DND-41 (cell line): ENCODE data around the gene SPESP1.

Experiments used
- ATAC-seq: fragments of 200-7000 bp; cut with Tn5 transposase; 3 replicates; pipeline ENCODE4 v1.9.1; 2021; ENCODE audit warnings: low read depth; ENCODE audit not compliant: insufficient read depth
- DNase-seq: peaks from one replicate; pipeline ENCODE4 v3.0.0-alpha.2; 2020
- H2AFZ ChIP-seq: 2 replicates; pipeline ENCODE4 v1.6.0; 2012; ENCODE audit warnings: low read depth, low read length
- H3K27ac ChIP-seq: 2 replicates; pipeline ENCODE4 v1.5.1; 2012; ENCODE audit warnings: low read length, inconsistent platforms
- H3K27me3 ChIP-seq: fragments of 200-600 bp; sonication (generic); 2 replicates; pipeline ENCODE4 v1.6.0; 2012; ENCODE audit warnings: low read length, mild to moderate bottlenecking, inconsistent platforms; ENCODE audit not compliant: insufficient read depth, poor library complexity
- H3K36me3 ChIP-seq: 2 replicates; pipeline ENCODE4 v1.5.1; 2012; ENCODE audit warnings: low read length, inconsistent platforms; ENCODE audit not compliant: insufficient read depth
- H3K4me1 ChIP-seq: 2 replicates; pipeline ENCODE4 v1.5.1; 2012; ENCODE audit warnings: mild to moderate bottlenecking, low read length; ENCODE audit not compliant: insufficient read depth
- H3K4me2 ChIP-seq: 2 replicates; pipeline ENCODE4 v1.6.0; 2012; ENCODE audit warnings: mild to moderate bottlenecking, moderate library complexity, low read length, inconsistent platforms; ENCODE audit not compliant: insufficient read depth
- H3K4me3 ChIP-seq, 2 experiments: fragments of 200-600 bp in 1 of 2; shearing (Covaris generic) in 1 of 2; 2 replicates each; pipeline ENCODE4 v1.5.1; 2012 to 2016; ENCODE audit warnings: inconsistent platforms in 2 of 2, low read length in 2 of 2, mild to moderate bottlenecking in 2 of 2, low read depth in 1 of 2, moderate library complexity in 1 of 2
- H3K79me2 ChIP-seq: 2 replicates; pipeline ENCODE4 v1.6.0; 2012; ENCODE audit warnings: low read length, inconsistent platforms; ENCODE audit not compliant: insufficient read depth
- H3K9ac ChIP-seq: 2 replicates; pipeline ENCODE4 v1.6.0; 2012; ENCODE audit warnings: low read depth, mild to moderate bottlenecking, inconsistent platforms, low read length, moderate library complexity
- H3K9me3 ChIP-seq: 2 replicates; pipeline ENCODE4 v1.5.1; 2012; ENCODE audit warnings: low read length, moderate library complexity, mild to moderate bottlenecking, inconsistent platforms; ENCODE audit not compliant: insufficient read depth, severe bottlenecking
- H4K20me1 ChIP-seq: 2 replicates; pipeline ENCODE4 v1.6.0; 2012; ENCODE audit warnings: low read length; ENCODE audit not compliant: insufficient read depth
- EZH2 ChIP-seq: IDR thresholded peaks from 3 replicates; pipeline ENCODE4 v1.6.1; 2012; ENCODE audit warnings: borderline replicate concordance, low read depth, mild to moderate bottlenecking, moderate library complexity, low read length, inconsistent platforms; ENCODE audit not compliant: severe bottlenecking
- TF ChIP-seq, protein P1 (sequence below): IDR thresholded peaks from 2 replicates; pipeline ENCODE4 v1.5.1; 2012; ENCODE audit warnings: borderline replicate concordance, low read length, moderate library complexity, mild to moderate bottlenecking; ENCODE audit not compliant: poor library complexity, severe bottlenecking; ENCODE audit errors: extremely low read depth

The SPESP1 gene

GRCh38 chr15:68979816-68980215, 49.5 kb downstream of the SPESP1 start:
- TF ChIP-seq, protein P1, sequence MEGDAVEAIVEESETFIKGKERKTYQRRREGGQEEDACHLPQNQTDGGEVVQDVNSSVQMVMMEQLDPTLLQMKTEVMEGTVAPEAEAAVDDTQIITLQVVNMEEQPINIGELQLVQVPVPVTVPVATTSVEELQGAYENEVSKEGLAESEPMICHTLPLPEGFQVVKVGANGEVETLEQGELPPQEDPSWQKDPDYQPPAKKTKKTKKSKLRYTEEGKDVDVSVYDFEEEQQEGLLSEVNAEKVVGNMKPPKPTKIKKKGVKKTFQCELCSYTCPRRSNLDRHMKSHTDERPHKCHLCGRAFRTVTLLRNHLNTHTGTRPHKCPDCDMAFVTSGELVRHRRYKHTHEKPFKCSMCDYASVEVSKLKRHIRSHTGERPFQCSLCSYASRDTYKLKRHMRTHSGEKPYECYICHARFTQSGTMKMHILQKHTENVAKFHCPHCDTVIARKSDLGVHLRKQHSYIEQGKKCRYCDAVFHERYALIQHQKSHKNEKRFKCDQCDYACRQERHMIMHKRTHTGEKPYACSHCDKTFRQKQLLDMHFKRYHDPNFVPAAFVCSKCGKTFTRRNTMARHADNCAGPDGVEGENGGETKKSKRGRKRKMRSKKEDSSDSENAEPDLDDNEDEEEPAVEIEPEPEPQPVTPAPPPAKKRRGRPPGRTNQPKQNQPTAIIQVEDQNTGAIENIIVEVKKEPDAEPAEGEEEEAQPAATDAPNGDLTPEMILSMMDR, result no peak
- TF ChIP-seq EZH2, result no peak
- H3K4me1 ChIP-seq, result no peaks in the 10 kb centered on the region
- H3K27me3 ChIP-seq, result no peaks in the 10 kb centered on the region
- no peak overlapping the region for H3K9ac ChIP-seq
- H3K4me2 ChIP-seq, result no peak overlapping the region
- H4K20me1 ChIP-seq, result no peaks in the 10 kb centered on the region
- no peaks in the 10 kb centered on the region for H3K36me3 ChIP-seq
- no peaks in the 10 kb centered on the region for H3K9me3 ChIP-seq
- ATAC-seq (no peak), DNase-seq (no peak)
- no peak overlapping the region for H2AFZ ChIP-seq
- no peak overlapping the region for H3K27ac ChIP-seq
- no peaks in the 10 kb centered on the region for H3K79me2 ChIP-seq
- no peak overlapping the region for H3K4me3 ChIP-seq

GRCh38 chr15:68980786-68981185, 50.5 kb downstream of the SPESP1 start:
- no peaks in the 10 kb centered on the region for H3K4me1 ChIP-seq
- H3K4me2 ChIP-seq, result no peak overlapping the region
- H3K27ac ChIP-seq, result no peak overlapping the region
- H3K4me3 ChIP-seq, result no peak overlapping the region
- no peaks in the 10 kb centered on the region for H3K36me3 ChIP-seq
- no peaks in the 10 kb centered on the region for H4K20me1 ChIP-seq
- H3K9ac ChIP-seq, result no peak overlapping the region
- H3K9me3 ChIP-seq, result no peaks in the 10 kb centered on the region
- H3K79me2 ChIP-seq, result no peaks in the 10 kb centered on the region
- ATAC-seq, result no peak
- H3K27me3 ChIP-seq, result no peaks in the 10 kb centered on the region
- no peak for TF ChIP-seq EZH2
- TF ChIP-seq, protein P1, result no peak
- no peak overlapping the region for H2AFZ ChIP-seq
- DNase-seq, result no peak

- ATAC-seq (no peak), DNase-seq (no peak)
- H3K9ac ChIP-seq, result no peak overlapping the region
- no peak overlapping the region for H3K27ac ChIP-seq
- no peak overlapping the region for H3K4me3 ChIP-seq
- no peak overlapping the region for H2AFZ ChIP-seq
- TF ChIP-seq, protein P1, result no peak
- TF ChIP-seq EZH2, result no peak
- no peaks in the 10 kb centered on the region for H3K4me1 ChIP-seq
- no peaks in the 10 kb centered on the region for H3K79me2 ChIP-seq
- H4K20me1 ChIP-seq, result no peaks in the 10 kb centered on the region
- no peaks in the 10 kb centered on the region for H3K36me3 ChIP-seq
- no peaks in the 10 kb centered on the region for H3K9me3 ChIP-seq
- H3K4me2 ChIP-seq, result no peak overlapping the region
- H3K27me3 ChIP-seq, result no peaks in the 10 kb centered on the region
These were observed 51.6 kb downstream of the SPESP1 start for GRCh38 chr15:68981941-68982340.

DNA sequence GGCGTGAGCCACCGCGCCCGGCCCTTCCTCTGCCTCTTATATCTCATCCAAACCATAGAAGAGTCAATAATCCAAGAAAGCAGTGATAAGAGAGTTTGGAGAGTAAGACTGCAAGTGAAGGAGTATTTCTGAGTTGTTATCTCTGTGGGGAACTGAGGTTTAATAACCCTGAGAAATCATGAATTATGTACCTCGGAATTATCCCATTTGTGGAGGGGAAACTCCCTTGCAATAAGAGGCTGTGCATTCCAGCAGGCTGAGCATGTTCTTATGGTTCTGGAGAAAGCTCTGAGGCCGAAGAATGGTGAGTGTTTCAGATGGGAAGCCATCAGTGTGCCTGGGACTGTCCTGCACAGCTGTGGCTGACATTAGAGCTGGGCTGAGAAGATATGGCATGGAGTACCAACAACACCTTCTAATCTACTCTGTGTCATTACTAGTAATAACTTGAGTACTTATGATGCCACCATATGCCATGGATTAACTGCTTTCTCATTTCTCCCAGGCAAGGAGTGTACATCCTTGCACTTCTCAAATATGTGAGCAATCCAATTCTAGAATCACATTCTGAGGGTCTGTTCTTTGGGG, 52.7 kb downstream of the SPESP1 start:
- Histone ChIP-seq H3K27me3 (no peaks in the 10 kb centered on the region), H3K36me3 (no peaks in the 10 kb centered on the region), H4K20me1 (no peaks in the 10 kb centered on the region), H3K4me2 (no peak overlapping the region), H2AFZ (no peak overlapping the region), H3K27ac (no peak overlapping the region), H3K4me1 (no peaks in the 10 kb centered on the region), H3K9me3 (no peaks in the 10 kb centered on the region), H3K9ac (no peak overlapping the region), H3K79me2 (no peaks in the 10 kb centered on the region), H3K4me3 (no peak overlapping the region)
- DNase-seq, result no peak
- ATAC-seq, result no peak
- TF ChIP-seq, protein P1, result no peak
- TF ChIP-seq EZH2, result no peak
